ENCODE data around the gene FLOT1. TPM values are rescaled to one million over a fixed set of nuclear protein-coding genes. Genes with fewer than 3 reads are reported as not detected.

Gene FLOT1
- total RNA-seq, 1 experiment from 2014 or later: 58.2 TPM

DNA sequence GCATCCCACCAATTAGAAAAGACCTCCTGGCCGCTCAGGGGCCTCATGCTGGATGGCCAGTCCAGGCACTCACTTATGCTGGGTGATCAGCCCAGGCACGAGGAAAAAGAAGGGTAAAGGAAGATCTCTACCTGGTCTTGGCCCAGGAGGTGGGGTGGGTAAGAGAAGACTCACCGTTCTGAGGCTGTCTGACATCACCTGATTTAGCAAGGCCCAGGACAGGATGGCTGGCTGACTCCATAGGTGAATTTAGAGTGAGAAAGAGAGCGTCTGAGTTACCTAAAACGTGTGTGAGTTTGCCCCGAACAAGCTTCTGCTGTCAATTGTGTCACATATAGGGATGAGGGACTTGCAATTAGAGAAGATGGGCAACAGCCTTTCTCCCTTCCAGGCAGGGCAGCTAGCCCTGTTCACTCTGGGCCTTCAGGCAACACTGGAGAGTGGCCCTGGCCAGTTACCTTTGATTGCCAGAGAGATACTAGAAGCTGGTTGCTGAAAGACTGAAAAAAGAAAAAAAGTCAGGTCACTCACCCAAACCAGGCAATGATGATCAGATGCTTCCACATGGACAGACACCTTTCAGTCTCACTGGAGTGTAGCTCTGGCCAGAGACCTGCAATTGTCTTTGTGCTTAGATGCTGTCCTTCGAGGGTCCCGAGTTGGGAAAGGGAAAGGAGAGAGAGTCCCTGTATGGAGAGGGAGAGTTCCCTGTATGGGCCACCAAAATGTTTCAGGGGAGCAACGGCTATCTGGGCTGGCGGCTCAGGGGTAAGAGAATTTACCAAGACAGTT is 37.6 kb upstream of the FLOT1 start:
- no peaks in the 10 kb centered on the region for H3K27me3 ChIP-seq (ENCODE audit: low read length)
- H2AFZ ChIP-seq (ENCODE audit: low read length): no peak overlapping the region
- no peak overlapping the region for H3K4me3 ChIP-seq (ENCODE audit: low read length)
- no peaks in the 10 kb centered on the region for H3K9me3 ChIP-seq (ENCODE audit: low read length)
- H3K79me2 ChIP-seq (ENCODE audit: low read length): no peaks in the 10 kb centered on the region
- no peak overlapping the region for H3K4me2 ChIP-seq (ENCODE audit: low read depth, low read length, poor library complexity, severe bottlenecking)
- no peaks in the 10 kb centered on the region for H3K36me3 ChIP-seq (ENCODE audit: insufficient read depth, low read length)
- no peak overlapping the region for H3K9ac ChIP-seq (ENCODE audit: low read length)
- DNase-seq: no peak
- H3K27ac ChIP-seq (ENCODE audit: low read length): no peak overlapping the region
- H3K4me1 ChIP-seq (ENCODE audit: low read length): no peaks in the 10 kb centered on the region
- no peaks in the 10 kb centered on the region for H4K20me1 ChIP-seq (ENCODE audit: insufficient read depth, low read depth, low read length)
- no peaks in the 10 kb centered on the region for H3K9me2 ChIP-seq (replicated peaks; ENCODE audit: insufficient read depth, low read length)

DNA sequence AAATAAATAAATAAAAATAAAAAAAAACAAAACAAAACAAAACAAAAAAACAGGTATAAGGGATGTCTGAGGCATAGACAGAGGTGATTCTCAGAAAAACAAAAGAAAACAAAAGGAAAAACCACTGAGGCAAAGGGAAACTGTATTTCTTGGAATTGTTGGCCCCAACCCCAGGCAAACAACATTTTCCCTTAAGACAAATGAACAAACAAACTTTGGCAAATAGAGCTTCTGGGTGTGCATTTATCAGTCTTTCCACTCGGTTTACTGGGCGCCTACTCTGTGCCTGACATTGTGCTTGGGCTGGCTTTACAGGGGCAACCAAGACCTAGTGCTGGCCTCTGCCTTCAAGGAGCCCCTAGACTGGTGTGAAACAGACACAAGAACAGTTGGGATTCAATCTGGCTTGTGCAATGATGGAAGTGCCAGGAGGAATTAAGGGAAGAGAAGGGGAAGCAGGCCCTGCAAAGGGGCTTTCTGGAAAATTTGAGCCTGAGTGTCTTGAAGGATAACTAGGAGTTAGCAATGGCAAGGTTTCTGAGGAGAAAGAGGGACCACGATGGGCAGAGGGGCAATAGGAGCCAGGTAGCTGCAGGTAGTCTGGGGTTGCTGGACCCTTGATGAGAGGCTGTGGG is 35.6 kb upstream of the FLOT1 start:
- Histone ChIP-seq H3K27ac (ENCODE audit: low read length) (no peak overlapping the region), H3K9ac (ENCODE audit: low read length) (no peak overlapping the region), H3K4me3 (ENCODE audit: low read length) (no peak overlapping the region), H3K36me3 (ENCODE audit: insufficient read depth, low read length) (no peaks in the 10 kb centered on the region), H4K20me1 (ENCODE audit: insufficient read depth, low read depth, low read length) (no peaks in the 10 kb centered on the region), H3K9me3 (ENCODE audit: low read length) (no peaks in the 10 kb centered on the region), H3K9me2 (replicated peaks; ENCODE audit: insufficient read depth, low read length) (no peaks in the 10 kb centered on the region), H3K27me3 (ENCODE audit: low read length) (no peaks in the 10 kb centered on the region), H3K4me1 (ENCODE audit: low read length) (no peaks in the 10 kb centered on the region), H2AFZ (ENCODE audit: low read length) (no peak overlapping the region), H3K79me2 (ENCODE audit: low read length) (no peaks in the 10 kb centered on the region), H3K4me2 (ENCODE audit: low read depth, low read length, poor library complexity, severe bottlenecking) (no peak overlapping the region)
- DNase-seq: no peak

DNA sequence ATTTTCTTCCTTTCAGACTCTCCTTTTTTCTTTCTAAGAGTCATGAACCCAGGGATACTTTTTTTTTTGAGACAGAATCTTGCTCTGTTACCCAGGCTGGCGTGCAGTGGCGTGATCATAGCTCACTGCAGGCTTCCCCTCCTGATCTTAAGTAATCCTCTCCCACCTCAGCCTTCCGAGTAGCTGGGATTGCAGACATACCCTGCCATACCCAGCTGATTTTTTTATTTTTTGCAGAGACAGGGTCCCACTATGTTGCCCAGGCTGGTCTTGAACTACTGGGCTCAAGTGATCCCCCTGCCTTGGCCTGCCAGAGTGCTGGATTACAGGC is 34.6 kb upstream of the FLOT1 start:
- no peak overlapping the region for H3K9ac ChIP-seq (ENCODE audit: low read length)
- no peaks in the 10 kb centered on the region for H3K79me2 ChIP-seq (ENCODE audit: low read length)
- H3K4me3 ChIP-seq (ENCODE audit: low read length): no peak overlapping the region
- no peaks in the 10 kb centered on the region for H3K27me3 ChIP-seq (ENCODE audit: low read length)
- no peaks in the 10 kb centered on the region for H3K9me3 ChIP-seq (ENCODE audit: low read length)
- no peak overlapping the region for H3K27ac ChIP-seq (ENCODE audit: low read length)
- H3K36me3 ChIP-seq (ENCODE audit: insufficient read depth, low read length): no peaks in the 10 kb centered on the region
- no peak overlapping the region for H3K4me2 ChIP-seq (ENCODE audit: low read depth, low read length, poor library complexity, severe bottlenecking)
- H3K9me2 ChIP-seq (replicated peaks; ENCODE audit: insufficient read depth, low read length): no peaks in the 10 kb centered on the region
- no peak overlapping the region for H2AFZ ChIP-seq (ENCODE audit: low read length)
- no peaks in the 10 kb centered on the region for H4K20me1 ChIP-seq (ENCODE audit: insufficient read depth, low read depth, low read length)
- DNase-seq: no peak
- no peaks in the 10 kb centered on the region for H3K4me1 ChIP-seq (ENCODE audit: low read length)

DNA sequence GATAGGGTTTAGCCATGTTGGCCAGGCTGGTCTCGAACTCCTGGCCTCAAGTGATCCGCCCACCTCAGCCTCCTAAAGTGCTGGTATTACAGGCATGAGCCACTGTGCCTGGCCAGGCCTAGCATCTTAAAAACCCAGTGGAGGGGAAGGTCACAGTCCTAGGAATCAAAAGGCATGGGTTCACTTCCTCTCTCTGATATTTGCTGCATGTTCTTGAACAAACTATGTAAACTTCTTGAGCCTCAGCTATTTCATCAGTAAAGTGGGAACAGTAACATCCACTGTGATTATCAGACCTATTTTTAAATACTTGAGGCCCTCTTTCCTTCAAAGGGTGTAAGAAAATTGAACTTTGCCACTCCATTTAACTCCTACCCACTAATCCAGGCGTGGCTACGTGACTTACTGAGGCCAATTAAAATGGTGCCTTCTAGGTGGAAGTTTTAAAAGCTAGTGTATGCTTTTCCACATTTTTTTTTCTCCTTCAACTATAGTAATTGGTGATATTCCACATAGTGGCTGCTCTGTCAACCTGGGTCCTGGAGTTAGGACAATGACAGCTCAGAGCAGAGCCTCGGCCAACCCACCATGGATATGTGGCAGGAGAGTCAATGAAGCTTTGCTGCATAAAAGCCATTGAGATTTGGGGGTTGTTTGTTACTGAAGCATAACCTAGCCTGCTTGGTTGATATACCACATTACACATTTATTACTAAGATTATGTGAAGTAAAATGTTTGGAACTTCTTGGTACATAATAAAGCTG is 34.1 kb upstream of the FLOT1 start:
- Histone ChIP-seq H3K9ac (ENCODE audit: low read length) (no peak overlapping the region), H3K9me3 (ENCODE audit: low read length) (no peaks in the 10 kb centered on the region), H3K4me3 (ENCODE audit: low read length) (no peak overlapping the region), H3K4me1 (ENCODE audit: low read length) (no peaks in the 10 kb centered on the region), H3K9me2 (replicated peaks; ENCODE audit: insufficient read depth, low read length) (no peaks in the 10 kb centered on the region), H3K79me2 (ENCODE audit: low read length) (no peaks in the 10 kb centered on the region), H2AFZ (ENCODE audit: low read length) (no peak overlapping the region), H3K36me3 (ENCODE audit: insufficient read depth, low read length) (no peaks in the 10 kb centered on the region), H3K4me2 (ENCODE audit: low read depth, low read length, poor library complexity, severe bottlenecking) (no peak overlapping the region), H3K27me3 (ENCODE audit: low read length) (no peaks in the 10 kb centered on the region), H3K27ac (ENCODE audit: low read length) (no peak overlapping the region), H4K20me1 (ENCODE audit: insufficient read depth, low read depth, low read length) (no peaks in the 10 kb centered on the region)
- no peak for DNase-seq

DNA sequence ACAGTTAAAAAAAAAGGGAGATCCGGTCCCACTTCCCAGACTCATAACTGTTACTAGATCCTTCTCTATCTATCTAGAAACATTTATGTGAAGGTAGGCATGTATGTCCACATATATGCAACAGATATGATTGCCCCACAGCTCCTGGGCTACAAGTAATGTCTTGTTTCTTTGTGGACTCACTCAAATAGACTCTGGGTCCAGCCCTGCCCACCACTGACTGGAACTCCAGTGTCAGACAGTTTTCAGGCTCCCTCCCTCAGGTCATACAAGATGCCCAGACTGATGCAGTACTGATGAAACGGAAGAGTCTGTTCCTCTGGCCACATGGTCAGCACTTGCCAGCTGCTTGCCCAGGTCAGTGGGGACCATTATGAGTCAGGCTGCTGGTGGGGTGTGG is 32.6 kb upstream of the FLOT1 start:
- Histone ChIP-seq H3K9me3 (ENCODE audit: low read length) (no peaks in the 10 kb centered on the region), H3K9me2 (replicated peaks; ENCODE audit: insufficient read depth, low read length) (no peaks in the 10 kb centered on the region), H3K4me1 (ENCODE audit: low read length) (no peaks in the 10 kb centered on the region), H3K9ac (ENCODE audit: low read length) (no peak overlapping the region), H3K79me2 (ENCODE audit: low read length) (no peaks in the 10 kb centered on the region), H4K20me1 (ENCODE audit: insufficient read depth, low read depth, low read length) (no peaks in the 10 kb centered on the region), H3K27ac (ENCODE audit: low read length) (no peak overlapping the region), H3K4me3 (ENCODE audit: low read length) (no peak overlapping the region), H3K4me2 (ENCODE audit: low read depth, low read length, poor library complexity, severe bottlenecking) (no peak overlapping the region), H2AFZ (ENCODE audit: low read length) (no peak overlapping the region), H3K27me3 (ENCODE audit: low read length) (no peaks in the 10 kb centered on the region), H3K36me3 (ENCODE audit: insufficient read depth, low read length) (no peaks in the 10 kb centered on the region)
- no peak for DNase-seq

DNA sequence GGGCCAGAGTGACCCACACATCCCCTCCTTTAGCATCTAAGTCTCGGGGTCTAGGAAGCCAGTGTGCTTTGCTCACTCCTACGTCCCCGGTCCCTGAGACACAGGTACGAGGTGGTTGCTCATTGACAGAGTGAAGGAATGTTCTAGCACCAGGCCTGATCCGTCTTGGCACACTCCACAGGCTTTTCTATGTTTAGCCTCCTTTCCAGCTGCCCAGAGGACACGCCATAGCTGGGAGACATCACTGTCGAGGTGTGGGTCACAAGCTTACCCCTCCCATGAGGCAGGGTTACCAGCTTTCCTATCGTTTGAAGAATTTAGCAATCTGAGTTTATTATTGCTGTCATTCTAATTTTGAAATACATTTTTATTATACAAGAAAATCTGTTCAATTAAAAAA is 32.2 kb upstream of the FLOT1 start:
- Histone ChIP-seq H4K20me1 (ENCODE audit: insufficient read depth, low read depth, low read length) (no peaks in the 10 kb centered on the region), H2AFZ (ENCODE audit: low read length) (no peak overlapping the region), H3K4me3 (ENCODE audit: low read length) (no peak overlapping the region), H3K36me3 (ENCODE audit: insufficient read depth, low read length) (no peaks in the 10 kb centered on the region), H3K4me1 (ENCODE audit: low read length) (no peaks in the 10 kb centered on the region), H3K9ac (ENCODE audit: low read length) (no peak overlapping the region), H3K27me3 (ENCODE audit: low read length) (no peaks in the 10 kb centered on the region), H3K4me2 (ENCODE audit: low read depth, low read length, poor library complexity, severe bottlenecking) (no peak overlapping the region), H3K27ac (ENCODE audit: low read length) (no peak overlapping the region), H3K9me3 (ENCODE audit: low read length) (no peaks in the 10 kb centered on the region), H3K79me2 (ENCODE audit: low read length) (no peaks in the 10 kb centered on the region), H3K9me2 (replicated peaks; ENCODE audit: insufficient read depth, low read length) (no peaks in the 10 kb centered on the region)
- no peak for DNase-seq

DNA sequence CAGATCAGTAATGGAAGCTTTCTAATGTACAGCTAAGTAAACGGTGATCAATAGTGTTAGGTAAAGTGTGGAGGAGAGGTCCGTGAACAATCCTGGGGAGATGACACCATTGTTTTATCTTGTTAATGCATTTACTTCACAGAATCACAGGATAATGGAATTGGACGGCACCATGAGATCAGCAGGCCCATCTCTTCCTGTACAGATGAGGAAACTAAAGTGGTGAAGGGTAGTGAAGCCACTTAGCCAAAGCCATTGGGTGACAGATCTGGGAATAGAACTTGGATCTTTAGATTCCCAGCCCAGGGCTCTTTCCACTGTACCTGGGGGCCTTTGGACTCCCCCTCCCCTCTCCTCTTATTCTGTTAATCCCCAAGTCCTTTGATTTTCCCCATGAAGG is 28.1 kb upstream of the FLOT1 start:
- no peak overlapping the region for H3K9ac ChIP-seq (ENCODE audit: low read length)
- H3K9me3 ChIP-seq (ENCODE audit: low read length): no peaks in the 10 kb centered on the region
- no peaks in the 10 kb centered on the region for H3K27me3 ChIP-seq (ENCODE audit: low read length)
- no peaks in the 10 kb centered on the region for H3K79me2 ChIP-seq (ENCODE audit: low read length)
- no peak overlapping the region for H3K27ac ChIP-seq (ENCODE audit: low read length)
- H2AFZ ChIP-seq (ENCODE audit: low read length): no peak overlapping the region
- no peaks in the 10 kb centered on the region for H3K36me3 ChIP-seq (ENCODE audit: insufficient read depth, low read length)
- H3K9me2 ChIP-seq (replicated peaks; ENCODE audit: insufficient read depth, low read length): no peaks in the 10 kb centered on the region
- no peaks in the 10 kb centered on the region for H3K4me1 ChIP-seq (ENCODE audit: low read length)
- H3K4me2 ChIP-seq (ENCODE audit: low read depth, low read length, poor library complexity, severe bottlenecking): no peak overlapping the region
- no peaks in the 10 kb centered on the region for H4K20me1 ChIP-seq (ENCODE audit: insufficient read depth, low read depth, low read length)
- H3K4me3 ChIP-seq (ENCODE audit: low read length): no peak overlapping the region
- no peak for DNase-seq

DNA sequence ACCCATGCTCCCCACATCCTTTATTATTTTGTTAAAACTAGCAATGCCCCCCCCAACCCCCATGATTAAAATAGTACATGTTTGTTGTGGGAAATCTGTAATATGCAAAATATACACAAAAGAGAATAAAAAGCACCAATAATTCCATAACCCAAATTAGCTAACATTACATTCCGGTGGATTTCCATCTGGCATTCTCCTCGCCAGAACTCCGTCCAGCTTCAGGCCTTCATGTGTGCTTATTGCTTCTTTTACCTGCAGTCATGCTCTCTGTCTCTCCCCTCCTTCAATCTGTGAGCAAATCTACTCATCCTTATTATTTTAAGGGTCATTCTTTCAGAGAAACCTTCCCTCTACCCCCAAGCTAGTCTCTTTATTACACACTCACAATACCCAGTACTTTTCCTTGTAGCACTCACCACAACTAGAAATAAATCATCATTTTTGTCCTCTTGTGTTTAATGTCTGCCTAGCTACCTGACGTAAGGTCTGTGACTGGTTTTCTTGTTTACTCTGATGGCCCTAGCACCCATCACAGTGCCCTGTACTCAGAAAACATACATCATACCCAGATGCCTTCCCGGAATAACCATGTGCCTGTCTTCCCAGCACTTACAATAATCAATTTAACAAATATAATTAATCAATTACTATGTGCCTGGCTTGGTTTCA is 27.5 kb upstream of the FLOT1 start:
- Histone ChIP-seq H3K36me3 (ENCODE audit: insufficient read depth, low read length) (no peaks in the 10 kb centered on the region), H3K4me3 (ENCODE audit: low read length) (no peak overlapping the region), H3K4me2 (ENCODE audit: low read depth, low read length, poor library complexity, severe bottlenecking) (no peak overlapping the region), H3K4me1 (ENCODE audit: low read length) (no peaks in the 10 kb centered on the region), H3K9me3 (ENCODE audit: low read length) (no peaks in the 10 kb centered on the region), H3K27me3 (ENCODE audit: low read length) (no peaks in the 10 kb centered on the region), H3K9ac (ENCODE audit: low read length) (no peak overlapping the region), H3K79me2 (ENCODE audit: low read length) (no peaks in the 10 kb centered on the region), H2AFZ (ENCODE audit: low read length) (no peak overlapping the region), H3K9me2 (replicated peaks; ENCODE audit: insufficient read depth, low read length) (no peaks in the 10 kb centered on the region), H3K27ac (ENCODE audit: low read length) (no peak overlapping the region), H4K20me1 (ENCODE audit: insufficient read depth, low read depth, low read length) (no peaks in the 10 kb centered on the region)
- no peak for DNase-seq

Measured in Karpas-422 (cell line).